Measurements from ENCODE around the gene KCNAB2.

DNA sequence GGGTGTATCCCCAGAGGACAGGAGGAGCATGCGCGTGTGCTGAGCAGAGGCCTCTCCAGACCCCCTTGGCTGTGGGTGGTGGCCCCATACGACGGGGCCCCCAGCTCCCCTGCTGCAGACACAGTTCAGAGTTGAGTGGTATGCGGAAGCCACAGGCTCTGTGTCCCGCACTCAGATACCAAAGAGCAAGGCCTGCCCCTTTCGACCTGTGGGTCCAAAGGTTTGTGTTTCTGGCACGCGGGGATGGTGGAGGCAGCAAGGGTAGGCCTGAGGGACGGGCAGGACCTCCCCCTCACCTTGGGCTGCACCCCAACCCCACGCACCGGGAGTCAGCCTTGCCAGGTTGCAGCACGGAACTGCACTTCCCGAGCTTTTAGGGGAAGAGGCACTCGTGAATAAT, at the start of gene KCNAB2:
- TF ChIP-seq, protein P1, sequence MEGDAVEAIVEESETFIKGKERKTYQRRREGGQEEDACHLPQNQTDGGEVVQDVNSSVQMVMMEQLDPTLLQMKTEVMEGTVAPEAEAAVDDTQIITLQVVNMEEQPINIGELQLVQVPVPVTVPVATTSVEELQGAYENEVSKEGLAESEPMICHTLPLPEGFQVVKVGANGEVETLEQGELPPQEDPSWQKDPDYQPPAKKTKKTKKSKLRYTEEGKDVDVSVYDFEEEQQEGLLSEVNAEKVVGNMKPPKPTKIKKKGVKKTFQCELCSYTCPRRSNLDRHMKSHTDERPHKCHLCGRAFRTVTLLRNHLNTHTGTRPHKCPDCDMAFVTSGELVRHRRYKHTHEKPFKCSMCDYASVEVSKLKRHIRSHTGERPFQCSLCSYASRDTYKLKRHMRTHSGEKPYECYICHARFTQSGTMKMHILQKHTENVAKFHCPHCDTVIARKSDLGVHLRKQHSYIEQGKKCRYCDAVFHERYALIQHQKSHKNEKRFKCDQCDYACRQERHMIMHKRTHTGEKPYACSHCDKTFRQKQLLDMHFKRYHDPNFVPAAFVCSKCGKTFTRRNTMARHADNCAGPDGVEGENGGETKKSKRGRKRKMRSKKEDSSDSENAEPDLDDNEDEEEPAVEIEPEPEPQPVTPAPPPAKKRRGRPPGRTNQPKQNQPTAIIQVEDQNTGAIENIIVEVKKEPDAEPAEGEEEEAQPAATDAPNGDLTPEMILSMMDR (IDR thresholded peaks at IDR 0.05), result no peak
- TF ChIP-seq POLR2A (IDR thresholded peaks at IDR 0.05), result no peak

Measured in prostate gland (tissue), 2 donors.